IPS-NIHi7 (cell line): ENCODE data around the gene IRF2BP1.
"Not testable (repeated sequence)": the region's sequence is repeated elsewhere in the genome, so short reads cannot be mapped to it uniquely, and the experiment has no call there.

Source experiments
- DNase-seq: peaks from one replicate; pipeline ENCODE4 v3.0.0; 2012; ENCODE audit warnings: mixed read lengths; ENCODE audit errors: extremely low spot score

IRF2BP1 gene

GRCh38 chr19:45881082-45881908 is 4.6 kb downstream of the IRF2BP1 start:
- no peak for DNase-seq

DNA sequence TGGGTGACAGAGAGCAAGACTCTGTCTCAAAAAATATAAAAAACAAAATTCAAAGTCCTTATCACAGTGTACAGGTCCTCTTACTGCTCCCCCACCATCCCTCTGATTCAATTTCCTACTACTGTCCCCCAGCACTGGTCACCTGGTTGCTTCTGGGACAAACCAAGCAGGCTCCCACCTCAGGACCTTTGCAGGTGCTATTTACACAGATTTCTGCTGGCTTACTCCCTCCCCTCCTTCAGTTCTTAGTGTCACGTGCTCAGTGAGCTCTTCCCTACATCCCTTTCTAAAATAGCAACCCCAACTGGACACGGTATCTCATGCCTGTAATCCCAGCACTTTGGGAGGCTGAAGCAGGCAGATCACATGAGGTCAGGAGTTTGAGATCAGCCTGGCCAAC is 6.0 kb downstream of the IRF2BP1 start:
- no peak for DNase-seq

- no peak for DNase-seq
These were observed 6.9 kb downstream of the IRF2BP1 start for GRCh38 chr19:45879055-45879454.

DNA sequence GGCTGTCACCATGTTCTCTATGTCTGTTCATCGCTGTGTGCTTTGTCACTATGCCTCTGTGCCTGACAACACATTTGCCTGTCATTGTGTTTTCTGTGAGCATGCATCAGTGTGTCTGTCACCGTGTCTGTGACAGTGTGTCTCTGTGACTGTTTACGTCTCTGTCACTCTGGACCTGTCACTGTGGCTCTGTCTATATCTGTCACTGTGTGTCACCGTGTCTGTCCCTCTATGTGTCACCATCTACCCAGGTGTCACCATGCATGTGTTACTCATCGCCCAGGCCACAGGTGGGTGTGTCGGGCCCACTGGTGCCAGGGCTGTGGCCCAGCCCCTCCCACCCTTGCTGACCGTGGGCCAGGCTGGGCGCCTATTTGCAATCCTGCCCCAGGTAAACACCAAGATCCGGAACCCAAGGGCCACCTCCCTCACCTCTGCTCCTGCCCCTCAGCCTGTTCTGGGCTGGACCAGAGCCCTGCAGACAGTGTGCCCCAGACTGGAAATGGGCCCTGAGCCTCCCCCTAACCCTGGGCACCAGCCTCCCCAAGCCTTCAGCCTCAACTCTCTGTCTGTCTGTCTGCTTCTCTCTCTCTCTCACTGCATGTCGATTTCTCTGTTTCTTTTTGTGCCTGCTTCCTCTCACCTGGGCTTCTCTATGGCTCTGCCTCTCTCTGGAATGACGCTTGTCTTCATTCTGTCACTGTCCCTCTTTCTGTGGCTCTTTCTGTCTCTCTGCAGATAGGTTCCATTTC is 7.7 kb downstream of the IRF2BP1 start:
- no peak for DNase-seq

- peak; percentile 43 for DNase-seq
These were observed 9.3 kb downstream of the IRF2BP1 start for GRCh38 chr19:45876411-45877197.

- no peak for DNase-seq
These were observed 9.9 kb downstream of the IRF2BP1 start for GRCh38 chr19:45876161-45876410.

DNA sequence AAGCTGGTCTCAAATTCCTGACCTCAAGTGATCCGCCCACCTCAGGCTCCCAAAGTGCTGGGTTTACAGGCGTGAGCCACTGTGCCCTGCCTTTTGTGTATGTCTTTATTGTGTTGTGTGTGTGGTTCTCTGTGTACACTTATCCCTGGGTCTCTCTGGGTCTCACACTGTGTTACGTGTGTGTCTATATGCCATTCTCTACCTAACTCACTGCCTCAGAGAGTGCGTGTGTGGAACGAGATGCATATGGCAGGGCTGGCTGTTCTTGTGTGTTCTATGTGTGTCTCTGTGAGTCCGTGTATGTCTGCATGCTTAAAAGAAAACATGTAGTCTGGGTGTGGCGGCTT is 11.3 kb downstream of the IRF2BP1 start:
- no peak for DNase-seq

GRCh38 chr19:45873219-45873772 is 12.6 kb downstream of the IRF2BP1 start:
- DNase-seq, result no peak

GRCh38 chr19:45872095-45872919 is 13.6 kb downstream of the IRF2BP1 start:
- no peak for DNase-seq

DNA sequence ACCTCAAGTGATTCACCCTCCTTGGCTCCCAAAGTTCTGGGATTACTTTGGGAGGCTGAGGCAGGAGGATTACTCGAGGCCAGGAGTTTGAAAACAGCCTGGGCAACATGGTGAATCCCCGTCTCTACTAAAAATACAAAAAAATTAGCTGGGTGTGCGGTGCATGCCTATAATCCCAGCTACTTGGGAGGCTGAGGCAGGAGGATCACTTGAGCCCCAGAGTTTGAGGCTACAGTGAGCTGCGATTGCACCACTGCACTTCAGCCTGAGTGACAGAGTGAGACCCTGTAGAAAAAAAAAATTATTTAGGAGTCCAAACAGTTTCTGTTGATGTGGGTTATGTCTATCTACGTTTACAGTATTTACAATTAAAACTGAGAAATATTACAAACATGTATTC is 15.1 kb downstream of the IRF2BP1 start:
- no peak for DNase-seq

DNA sequence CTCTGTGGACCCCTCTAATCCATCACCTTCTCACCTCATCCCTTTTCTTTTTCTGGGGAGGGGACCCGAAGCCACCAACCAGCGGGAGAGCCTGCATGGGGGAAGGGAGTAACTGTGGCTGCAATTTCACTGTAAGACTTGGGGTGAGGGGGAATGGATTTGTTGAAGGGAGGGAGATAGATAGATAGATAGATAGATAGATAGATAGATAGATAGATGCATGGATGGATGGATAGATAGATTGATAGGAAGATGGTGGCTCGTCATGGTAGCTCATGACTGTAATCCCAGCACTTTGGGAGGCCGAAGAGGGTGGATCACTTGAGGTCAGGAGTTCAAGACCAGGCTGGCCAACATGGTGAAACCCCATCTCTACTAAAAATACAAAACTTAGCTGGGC is 18.7 kb downstream of the IRF2BP1 start:
- not testable (repeated sequence) for DNase-seq

DNA sequence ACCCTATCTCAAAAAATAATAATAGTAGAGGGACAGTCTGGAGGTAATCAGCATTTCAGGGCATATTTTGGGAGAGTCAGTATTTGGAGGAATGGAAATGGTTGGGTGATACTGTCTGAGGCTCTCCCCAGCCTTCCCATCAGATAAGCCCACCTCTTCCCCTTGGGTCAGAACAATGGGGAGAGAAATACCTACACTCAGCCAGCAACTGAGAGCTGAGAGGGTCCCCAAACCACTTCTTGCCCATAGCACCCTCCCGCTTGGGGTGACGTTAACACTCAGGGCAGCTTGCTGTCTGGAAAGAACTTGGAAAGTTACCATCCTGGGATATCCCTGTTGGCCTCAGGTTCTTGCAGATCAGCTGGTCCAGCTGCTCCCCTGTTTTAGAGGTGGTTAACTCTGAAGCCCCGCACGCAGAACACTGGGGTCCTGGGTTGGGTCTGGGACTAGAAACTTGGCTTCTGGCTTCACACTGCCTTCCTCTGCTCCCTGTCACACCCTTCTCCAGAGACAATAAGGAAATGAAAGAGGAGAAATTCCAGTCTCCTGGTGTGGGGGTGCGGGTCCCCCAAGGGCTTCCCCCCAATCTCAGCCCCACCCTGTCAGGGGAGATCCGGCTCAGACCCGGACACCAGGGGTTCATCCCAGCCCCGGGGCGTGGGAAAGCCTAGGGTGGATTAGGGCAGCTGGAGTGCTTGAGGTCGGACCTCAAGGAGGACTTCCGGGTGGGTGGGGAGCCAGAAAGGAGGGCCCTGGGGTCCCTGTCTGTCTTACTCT is 19.4 kb downstream of the IRF2BP1 start:
- DNase-seq, result no peak

DNA sequence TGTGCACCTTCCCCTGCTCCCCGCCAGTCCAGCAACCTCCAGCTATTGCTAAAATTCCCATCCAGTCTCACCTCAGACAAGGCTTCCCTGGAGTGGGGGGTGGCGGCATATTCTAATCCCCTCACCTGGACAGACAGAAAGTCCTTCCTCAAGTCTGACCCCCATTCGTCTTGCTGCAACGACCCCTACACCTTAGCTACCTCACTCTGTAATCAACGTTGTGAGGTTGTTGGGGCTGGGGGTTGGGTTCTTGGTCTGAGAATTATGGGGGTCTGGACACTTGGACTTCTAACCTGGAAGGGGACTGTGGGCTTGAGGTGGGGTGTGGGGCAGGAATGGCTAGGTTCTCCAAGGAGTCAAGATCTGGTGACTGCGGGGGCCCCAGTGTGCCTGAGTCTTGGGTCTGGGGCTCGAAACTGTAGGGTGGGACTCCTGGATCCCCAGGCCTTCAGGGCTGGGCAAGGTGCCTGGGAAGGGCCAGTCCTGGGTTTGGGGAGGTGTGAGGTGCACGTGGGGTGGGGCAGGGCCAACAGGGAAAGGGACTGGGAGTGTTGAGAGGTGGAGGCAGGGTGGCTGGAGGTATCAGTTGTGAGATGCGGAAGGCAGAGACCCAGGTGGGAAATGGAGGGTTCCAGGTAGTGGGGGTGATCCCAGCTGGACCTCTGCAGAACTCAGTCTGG is 20.5 kb downstream of the IRF2BP1 start:
- DNase-seq, result no peak

DNA sequence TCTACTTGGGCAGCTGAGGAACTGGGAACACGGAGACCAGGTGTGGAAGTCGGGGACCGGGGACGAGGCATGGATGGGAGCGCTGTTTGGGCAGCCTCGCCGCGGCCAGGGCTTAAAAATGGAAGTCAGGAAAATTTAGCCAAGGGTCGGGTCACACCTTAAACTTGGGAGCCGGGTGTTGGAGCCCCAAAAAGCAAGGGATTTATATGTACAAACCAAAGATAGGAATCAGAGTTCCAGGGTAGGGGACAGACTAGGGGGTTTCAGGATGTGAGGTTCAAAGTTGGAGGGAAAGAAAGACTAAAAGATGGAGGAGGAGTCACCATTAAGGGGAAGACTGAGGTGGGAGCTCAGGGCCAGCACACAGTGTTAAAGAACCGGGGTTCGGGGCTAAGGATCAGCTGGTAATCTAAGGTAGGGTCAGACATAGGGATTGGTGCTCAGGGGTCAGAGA is 21.3 kb downstream of the IRF2BP1 start:
- DNase-seq, result no peak

GRCh38 chr19:45863840-45864628 is 21.9 kb downstream of the IRF2BP1 start, which contains the start of gene FOXA3:
Gene FOXA3 (plus strand): TSS chr19:45864326. CDS start chr19:45864457, 131 bp downstream.
- peak; percentile 87 for DNase-seq

GRCh38 chr19:45863335-45863839 is 22.6 kb downstream of the IRF2BP1 start:
- no peak for DNase-seq

GRCh38 chr19:45862564-45863334 is 23.2 kb downstream of the IRF2BP1 start, which contains the start of gene SYMPK:
Gene SYMPK (minus strand): TSS chr19:45863147. CDS start chr19:45854495, 8,652 bp downstream.
- peak; percentile 100 for DNase-seq

DNA sequence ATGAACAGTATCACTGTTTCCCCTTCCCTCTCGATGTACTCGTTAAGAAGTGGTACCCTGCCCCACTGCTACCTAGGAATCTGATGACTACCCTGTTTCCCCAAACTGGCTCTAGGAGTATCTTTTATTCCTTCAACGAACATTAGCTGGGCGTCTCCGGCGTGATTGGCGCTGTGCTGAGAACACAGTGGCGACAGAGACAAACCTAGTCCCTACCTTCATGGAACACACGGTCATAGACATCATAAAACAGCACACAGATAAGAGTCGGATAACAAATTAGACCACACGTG is 23.7 kb downstream of the IRF2BP1 start:
- DNase-seq, result no peak
